ENCODE data around the gene HRAS. TPM values are rescaled to one million over a fixed set of nuclear protein-coding genes. Genes with fewer than 3 reads are reported as not detected.

Gene HRAS
- total RNA-seq, 1 donor from 2014 or later, result 63.2 TPM

GRCh38 chr11:502288-503178 lies 32.8 kb downstream of the HRAS start:
- Histone ChIP-seq H3K27ac (ENCODE audit: low read depth, low read length) (no peak overlapping the region), H3K4me1 (ENCODE audit: control insufficient read depth in 3 of 3, insufficient read depth in 3 of 3, low read length in 3 of 3) (peaks cover 27 to 42% (median 36%) of the 10 kb centered on the region in 3 donors), H3K36me3 (ENCODE audit: control insufficient read depth in 3 of 3, insufficient read depth in 3 of 3, low read length in 3 of 3) (peaks cover 38 to 45% (median 39%) of the 10 kb centered on the region in 3 donors), H3K4me3 (ENCODE audit: low read length in 3 of 3) (no peak overlapping the region), H3K27me3 (ENCODE audit: control insufficient read depth in 3 of 3, insufficient read depth in 3 of 3, low read length in 3 of 3) (no peaks in the 10 kb centered on the region), H3K9me3 (ENCODE audit: control insufficient read depth in 3 of 3, low read length in 3 of 3) (no peaks in the 10 kb centered on the region), H3K9ac (ENCODE audit: low read depth in 1 of 3, low read length in 3 of 3) (peak overlapping the region in 1 of 3 donors; percentile 16)

GRCh38 chr11:501683-502287 lies 33.6 kb downstream of the HRAS start:
- H3K27ac ChIP-seq (ENCODE audit: low read depth, low read length), result no peak overlapping the region
- H3K27me3 ChIP-seq (ENCODE audit: control insufficient read depth in 3 of 3, insufficient read depth in 3 of 3, low read length in 3 of 3), result no peaks in the 10 kb centered on the region
- H3K36me3 ChIP-seq (ENCODE audit: control insufficient read depth in 3 of 3, insufficient read depth in 3 of 3, low read length in 3 of 3), result peaks cover 45 to 52% (median 46%) of the 10 kb centered on the region in 3 donors
- H3K4me3 ChIP-seq (ENCODE audit: low read length in 3 of 3), result no peak overlapping the region
- H3K9ac ChIP-seq (ENCODE audit: low read depth in 1 of 3, low read length in 3 of 3), result no peak overlapping the region
- no peaks in the 10 kb centered on the region for H3K9me3 ChIP-seq (ENCODE audit: control insufficient read depth in 3 of 3, low read length in 3 of 3)
- H3K4me1 ChIP-seq (ENCODE audit: control insufficient read depth in 3 of 3, insufficient read depth in 3 of 3, low read length in 3 of 3), result peaks cover 26 to 42% (median 34%) of the 10 kb centered on the region in 3 donors

GRCh38 chr11:501001-501682 lies 34.2 kb downstream of the HRAS start:
- H3K4me3 ChIP-seq (ENCODE audit: low read length in 3 of 3), result no peak overlapping the region
- no peaks in the 10 kb centered on the region for H3K27me3 ChIP-seq (ENCODE audit: control insufficient read depth in 3 of 3, insufficient read depth in 3 of 3, low read length in 3 of 3)
- peaks cover 48 to 57% (median 48%) of the 10 kb centered on the region in 3 donors for H3K36me3 ChIP-seq (ENCODE audit: control insufficient read depth in 3 of 3, insufficient read depth in 3 of 3, low read length in 3 of 3)
- H3K4me1 ChIP-seq (ENCODE audit: control insufficient read depth in 3 of 3, insufficient read depth in 3 of 3, low read length in 3 of 3), result peaks cover 26 to 38% (median 34%) of the 10 kb centered on the region in 3 donors
- no peaks in the 10 kb centered on the region for H3K9me3 ChIP-seq (ENCODE audit: control insufficient read depth in 3 of 3, low read length in 3 of 3)
- H3K27ac ChIP-seq (ENCODE audit: low read depth, low read length), result no peak overlapping the region
- no peak overlapping the region for H3K9ac ChIP-seq (ENCODE audit: low read depth in 1 of 3, low read length in 3 of 3)

- Histone ChIP-seq H3K4me3 (ENCODE audit: low read length in 3 of 3) (no peak overlapping the region), H3K4me1 (ENCODE audit: control insufficient read depth in 3 of 3, insufficient read depth in 3 of 3, low read length in 3 of 3) (peaks cover 11 to 26% (median 25%) of the 10 kb centered on the region in 3 donors), H3K9ac (ENCODE audit: low read depth in 1 of 3, low read length in 3 of 3) (no peak overlapping the region), H3K9me3 (ENCODE audit: control insufficient read depth in 3 of 3, low read length in 3 of 3) (no peaks in the 10 kb centered on the region), H3K36me3 (ENCODE audit: control insufficient read depth in 3 of 3, insufficient read depth in 3 of 3, low read length in 3 of 3) (peaks cover 53 to 68% (median 56%) of the 10 kb centered on the region in 3 donors), H3K27me3 (ENCODE audit: control insufficient read depth in 3 of 3, insufficient read depth in 3 of 3, low read length in 3 of 3) (no peaks in the 10 kb centered on the region), H3K27ac (ENCODE audit: low read depth, low read length) (no peak overlapping the region)
Measured at GRCh38 chr11:499201-500076, 35.9 kb downstream of the HRAS start.

- no peak overlapping the region for H3K4me3 ChIP-seq (ENCODE audit: low read length in 3 of 3)
- no peak overlapping the region for H3K27ac ChIP-seq (ENCODE audit: low read depth, low read length)
- H3K4me1 ChIP-seq (ENCODE audit: control insufficient read depth in 3 of 3, insufficient read depth in 3 of 3, low read length in 3 of 3), result peaks cover 3 to 18% (median 16%) of the 10 kb centered on the region in 3 donors
- no peaks in the 10 kb centered on the region for H3K27me3 ChIP-seq (ENCODE audit: control insufficient read depth in 3 of 3, insufficient read depth in 3 of 3, low read length in 3 of 3)
- H3K9me3 ChIP-seq (ENCODE audit: control insufficient read depth in 3 of 3, low read length in 3 of 3), result no peaks in the 10 kb centered on the region
- no peak overlapping the region for H3K9ac ChIP-seq (ENCODE audit: low read depth in 1 of 3, low read length in 3 of 3)
- peaks cover 59 to 72% (median 63%) of the 10 kb centered on the region in 3 donors for H3K36me3 ChIP-seq (ENCODE audit: control insufficient read depth in 3 of 3, insufficient read depth in 3 of 3, low read length in 3 of 3)
Measured at GRCh38 chr11:498297-499181, 36.8 kb downstream of the HRAS start.

GRCh38 chr11:497565-498296 lies 37.6 kb downstream of the HRAS start:
- Histone ChIP-seq H3K36me3 (ENCODE audit: control insufficient read depth in 3 of 3, insufficient read depth in 3 of 3, low read length in 3 of 3) (peaks cover 60 to 72% (median 67%) of the 10 kb centered on the region in 3 donors), H3K4me1 (ENCODE audit: control insufficient read depth in 3 of 3, insufficient read depth in 3 of 3, low read length in 3 of 3) (peaks cover 0 to 12% (median 11%) of the 10 kb centered on the region in 3 donors), H3K27ac (ENCODE audit: low read depth, low read length) (no peak overlapping the region), H3K9ac (ENCODE audit: low read depth in 1 of 3, low read length in 3 of 3) (no peak overlapping the region), H3K4me3 (ENCODE audit: low read length in 3 of 3) (no peak overlapping the region), H3K9me3 (ENCODE audit: control insufficient read depth in 3 of 3, low read length in 3 of 3) (no peaks in the 10 kb centered on the region), H3K27me3 (ENCODE audit: control insufficient read depth in 3 of 3, insufficient read depth in 3 of 3, low read length in 3 of 3) (no peaks in the 10 kb centered on the region)

- Histone ChIP-seq H3K4me1 (ENCODE audit: control insufficient read depth in 3 of 3, insufficient read depth in 3 of 3, low read length in 3 of 3) (peaks cover 0 to 8% (median 4%) of the 10 kb centered on the region in 3 donors), H3K36me3 (ENCODE audit: control insufficient read depth in 3 of 3, insufficient read depth in 3 of 3, low read length in 3 of 3) (peaks cover 60 to 71% (median 68%) of the 10 kb centered on the region in 3 donors), H3K9ac (ENCODE audit: low read depth in 1 of 3, low read length in 3 of 3) (no peak overlapping the region), H3K27ac (ENCODE audit: low read depth, low read length) (no peak overlapping the region), H3K4me3 (ENCODE audit: low read length in 3 of 3) (no peak overlapping the region), H3K9me3 (ENCODE audit: control insufficient read depth in 3 of 3, low read length in 3 of 3) (no peaks in the 10 kb centered on the region), H3K27me3 (ENCODE audit: control insufficient read depth in 3 of 3, insufficient read depth in 3 of 3, low read length in 3 of 3) (no peaks in the 10 kb centered on the region)
Measured at GRCh38 chr11:496834-497564, 38.4 kb downstream of the HRAS start.

- peaks cover 58 to 68% (median 66%) of the 10 kb centered on the region in 3 donors for H3K36me3 ChIP-seq (ENCODE audit: control insufficient read depth in 3 of 3, insufficient read depth in 3 of 3, low read length in 3 of 3)
- H3K9ac ChIP-seq (ENCODE audit: low read depth in 1 of 3, low read length in 3 of 3), result peak overlapping the region in 1 of 3 donors; percentile 40
- H3K27ac ChIP-seq (ENCODE audit: low read depth, low read length), result no peak overlapping the region
Measured at GRCh38 chr11:495537-495931, 39.8 kb downstream of the HRAS start.

More at GRCh38 chr11:495537-495931, 39.8 kb downstream of the HRAS start:
- Histone ChIP-seq H3K4me1 (ENCODE audit: control insufficient read depth in 3 of 3, insufficient read depth in 3 of 3, low read length in 3 of 3) (peaks cover 0 to 7% (median 4%) of the 10 kb centered on the region in 3 donors), H3K4me3 (ENCODE audit: low read length in 3 of 3) (no peak overlapping the region), H3K9me3 (ENCODE audit: control insufficient read depth in 3 of 3, low read length in 3 of 3) (no peaks in the 10 kb centered on the region), H3K27me3 (ENCODE audit: control insufficient read depth in 3 of 3, insufficient read depth in 3 of 3, low read length in 3 of 3) (no peaks in the 10 kb centered on the region)
